Natural killer cell treated with Interleukin-12 subunit alpha and Interleukin-12 subunit beta and Interleukin-15 and Interleukin-18, amount 100 ng/mL, for 72 hours (primary cell): Measurements from ENCODE around the gene KCNJ15. TPM values are rescaled to one million over a fixed set of nuclear protein-coding genes. Genes with fewer than 3 reads are reported as not detected.

Source experiments
- ATAC-seq, 2 donors: fragments of 150-1000 bp; cut with Tn5 transposase in 1 of 2; sonication (Bioruptor Pico), chemical (Tn5 transposase) in 1 of 2; 2 replicates each; pipeline ENCODE4 v1.10.0; 2021
- DNase-seq: peaks from one replicate; pipeline ENCODE4 v3.0.0; 2022; ENCODE audit warnings: low spot score
- H3K27ac Mint-ChIP-seq, 2 donors: 1 replicate in 1 of 2; 2 replicates in 1 of 2; pipeline ENCODE4 v1.8.0; 2022; ENCODE audit warnings: mixed read lengths in 2 of 2, mild to moderate bottlenecking in 1 of 2, moderate library complexity in 1 of 2
- H3K27me3 Mint-ChIP-seq, 2 donors: 1 replicate in 1 of 2; 2 replicates in 1 of 2; pipeline ENCODE4 v1.8.0; 2022; ENCODE audit warnings: mixed read lengths in 2 of 2
- H3K36me3 Mint-ChIP-seq: one replicate; pipeline ENCODE4 v1.8.0; 2022; ENCODE audit warnings: mixed read lengths
- H3K4me1 Mint-ChIP-seq, 2 donors: 1 replicate in 1 of 2; 2 replicates in 1 of 2; pipeline ENCODE4 v1.8.0; 2022; ENCODE audit warnings: low read depth in 2 of 2, mixed read lengths in 2 of 2, mild to moderate bottlenecking in 1 of 2
- H3K4me3 Mint-ChIP-seq: one replicate; pipeline ENCODE4 v1.8.0; 2022; ENCODE audit warnings: mixed read lengths
- H3K9me3 Mint-ChIP-seq: 2 replicates; pipeline ENCODE4 v1.8.0; 2022; ENCODE audit warnings: mixed read lengths
- total RNA-seq, 2 donors: library from RNA; stranded (reverse); gene quantifications; one replicate each; pipeline ENCODE4 v1.2.3, GENCODE V29; 2022

KCNJ15 gene
- total RNA-seq, 2 donors from 2014 or later, result not detected

DNA sequence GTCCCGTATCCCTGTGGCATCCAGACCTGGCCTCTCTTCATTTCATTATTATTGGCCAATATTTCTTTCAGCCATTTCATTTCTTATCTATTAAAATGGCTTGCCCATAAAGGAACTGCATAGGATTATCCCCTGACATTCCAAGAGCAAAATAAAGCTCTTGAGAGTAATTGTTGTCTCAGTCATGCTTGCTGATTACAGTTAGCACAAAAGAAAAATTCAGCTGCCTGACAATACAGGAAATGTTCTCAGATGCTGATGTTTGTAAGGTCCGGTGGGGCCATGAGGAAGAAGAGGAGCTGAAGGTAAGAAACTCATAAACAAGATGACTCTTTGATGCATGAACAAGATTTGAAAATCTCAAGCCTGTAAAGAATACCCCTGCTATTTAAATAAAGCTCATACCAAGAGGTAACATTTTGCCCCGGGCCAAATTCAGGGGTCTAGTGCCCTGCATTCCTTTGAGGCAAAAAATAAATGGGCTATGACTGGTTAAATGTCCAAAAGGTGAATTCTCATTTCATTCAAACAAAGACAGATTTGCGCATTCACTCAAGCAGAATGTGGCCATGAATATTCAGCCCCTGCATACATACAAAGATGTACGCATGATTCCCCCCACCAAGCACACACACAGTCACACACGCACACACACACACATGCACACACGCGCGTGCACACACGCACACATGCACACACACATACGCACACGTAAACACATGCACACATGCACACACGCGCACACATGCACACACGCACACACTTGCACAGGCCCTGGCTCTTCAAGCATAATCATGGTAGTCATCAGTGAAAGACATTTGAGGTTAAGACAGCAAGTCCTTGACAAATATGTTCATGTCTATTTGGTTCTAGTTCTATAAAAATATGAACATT, 44.8 kb downstream of the KCNJ15 start:
- H3K4me3 Mint-ChIP-seq, result no peak overlapping the region
- no peak overlapping the region for H3K27ac Mint-ChIP-seq
- no peaks in the 10 kb centered on the region for H3K9me3 Mint-ChIP-seq
- peaks cover 8 to 10% of the 10 kb centered on the region in 2 donors for H3K27me3 Mint-ChIP-seq
- ATAC-seq (no peak), DNase-seq (no peak)
- H3K4me1 Mint-ChIP-seq, result no peaks in the 10 kb centered on the region
- no peaks in the 10 kb centered on the region for H3K36me3 Mint-ChIP-seq

DNA sequence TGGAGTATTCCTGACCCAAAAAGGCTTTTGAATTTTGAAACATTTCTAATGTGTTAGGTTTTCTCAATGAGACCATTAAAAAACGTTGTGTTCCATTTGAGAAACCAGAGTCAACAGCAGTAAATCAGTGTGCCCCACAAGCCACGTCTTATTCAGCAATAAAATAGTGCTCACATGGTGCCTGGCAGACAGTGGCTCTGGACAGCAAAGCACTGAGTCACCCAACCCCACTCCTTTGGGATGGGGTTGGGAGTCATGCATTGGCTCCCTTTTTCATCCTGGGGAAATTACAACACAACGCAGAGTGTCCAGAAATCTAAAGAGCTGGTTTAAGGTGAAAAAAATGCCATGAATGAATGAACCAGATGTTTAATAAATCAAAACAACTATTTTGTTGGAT, 46.5 kb downstream of the KCNJ15 start:
- no peak overlapping the region for H3K4me3 Mint-ChIP-seq
- DNase-seq, result no peak
- H3K4me1 Mint-ChIP-seq, result no peaks in the 10 kb centered on the region
- H3K36me3 Mint-ChIP-seq, result no peaks in the 10 kb centered on the region
- no peak for ATAC-seq
- no peak overlapping the region for H3K27ac Mint-ChIP-seq
- H3K9me3 Mint-ChIP-seq, result no peaks in the 10 kb centered on the region
- peaks cover 6 to 7% of the 10 kb centered on the region in 2 donors for H3K27me3 Mint-ChIP-seq

DNA sequence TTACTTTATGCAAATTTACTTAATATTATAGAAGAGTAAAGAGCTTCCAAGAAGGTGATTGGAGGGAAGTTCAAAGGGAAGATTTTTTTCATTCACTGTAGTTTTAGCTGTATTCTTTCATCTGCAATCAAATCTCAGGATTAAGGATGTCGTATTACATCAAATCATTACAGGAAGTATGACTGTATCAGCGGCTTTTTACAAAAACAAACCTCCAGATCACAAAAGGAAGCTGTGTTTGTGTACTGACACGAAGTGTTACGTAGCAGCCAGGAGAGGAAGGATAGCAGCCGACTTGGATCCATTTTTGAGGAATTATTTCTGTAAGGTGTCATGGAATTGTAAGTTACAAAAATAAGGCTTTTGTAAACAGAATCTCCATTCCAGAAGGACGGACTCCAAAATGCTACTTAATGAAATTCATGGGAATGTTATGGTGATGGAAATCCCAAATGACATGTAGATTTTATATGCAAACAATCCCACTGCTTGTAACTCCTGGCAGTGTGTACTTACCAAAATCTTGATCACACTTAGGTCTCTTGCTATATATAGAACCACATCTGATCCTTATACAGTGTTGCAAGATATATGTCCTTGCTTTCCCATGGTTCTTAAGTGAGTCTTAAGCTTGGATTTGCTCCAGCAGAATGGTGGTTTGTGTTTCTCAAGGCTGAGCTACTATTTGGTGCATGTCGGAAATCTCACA, 49.8 kb downstream of the KCNJ15 start:
- no peak overlapping the region for H3K27ac Mint-ChIP-seq

DNA sequence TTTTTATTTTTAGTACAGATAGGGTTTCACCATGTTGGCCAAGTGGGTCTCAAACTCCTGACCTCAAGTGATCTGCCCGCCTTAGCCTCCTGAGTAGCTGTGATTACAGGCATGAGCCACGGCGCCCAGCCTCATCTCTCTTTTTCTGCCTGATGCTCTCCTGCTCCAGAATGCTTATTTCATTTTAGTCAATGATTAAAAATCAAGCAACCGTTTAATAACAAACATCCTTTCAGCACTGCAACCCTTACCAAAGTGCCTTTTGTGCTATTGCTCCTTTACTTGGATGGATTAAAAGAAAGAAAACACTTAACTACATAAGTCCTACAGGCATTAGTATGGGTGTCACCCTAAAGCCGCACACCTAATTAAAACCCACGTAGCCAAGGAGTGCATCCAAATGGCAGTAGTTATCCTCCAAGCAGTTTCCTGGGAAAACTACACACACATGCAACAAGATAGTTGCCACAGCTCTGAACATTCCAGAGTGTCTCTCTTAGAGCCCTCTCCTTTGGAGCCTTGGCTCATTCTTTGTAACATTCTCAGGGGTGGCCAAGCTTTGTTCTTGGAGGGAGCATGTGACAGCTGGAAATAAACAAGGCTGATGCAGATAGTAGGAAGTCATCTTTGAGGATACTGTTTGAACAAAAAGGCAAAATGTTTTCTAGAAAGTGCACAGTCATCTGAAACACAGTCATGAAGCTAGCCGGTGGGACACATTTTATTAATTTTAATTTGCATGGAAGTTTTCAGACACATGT, 51.2 kb downstream of the KCNJ15 start:
- Mint-ChIP-seq H3K27ac (no peak overlapping the region), H3K36me3 (no peaks in the 10 kb centered on the region), H3K27me3 (peaks cover 6 to 18% of the 10 kb centered on the region in 2 donors), H3K4me1 (no peaks in the 10 kb centered on the region), H3K4me3 (no peak overlapping the region), H3K9me3 (no peaks in the 10 kb centered on the region)
- DNase-seq (no peak), ATAC-seq (no peak)

More for the DNA sequence above, 49.8 kb downstream of the KCNJ15 start:
- Mint-ChIP-seq H3K36me3 (no peaks in the 10 kb centered on the region), H3K4me3 (no peak overlapping the region), H3K4me1 (no peaks in the 10 kb centered on the region), H3K9me3 (no peaks in the 10 kb centered on the region), H3K27me3 (peaks cover 8 to 17% of the 10 kb centered on the region in 2 donors)
- DNase-seq (no peak), ATAC-seq (no peak)

DNA sequence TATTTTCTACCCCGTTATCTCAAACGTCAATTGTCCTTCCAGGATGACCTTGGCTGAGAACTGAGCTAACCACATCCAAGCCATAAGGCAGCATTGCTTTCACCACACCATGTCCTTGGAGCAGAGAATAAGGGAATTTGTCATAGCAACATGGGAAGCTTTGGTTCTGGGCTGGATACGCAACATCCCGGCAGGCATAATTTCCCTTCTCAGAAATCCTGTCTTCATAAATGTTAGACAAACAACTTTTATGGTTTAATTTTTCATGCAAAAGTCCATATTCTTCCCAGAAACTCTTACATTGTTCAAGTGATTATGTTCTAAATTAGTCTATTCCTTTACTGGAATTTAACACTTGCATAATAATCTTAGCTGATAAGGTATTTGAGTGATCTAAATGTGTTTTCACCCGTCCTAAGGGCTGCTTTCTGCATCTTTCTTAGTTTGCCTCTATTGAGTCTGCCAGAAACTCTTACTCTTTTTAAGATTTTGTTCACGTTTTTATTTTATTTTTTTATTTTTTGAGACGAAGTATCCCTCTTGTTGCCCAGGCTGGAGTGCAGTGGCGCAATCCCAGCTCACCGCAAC, 51.8 kb downstream of the KCNJ15 start:
- no peaks in the 10 kb centered on the region for H3K36me3 Mint-ChIP-seq
- H3K27me3 Mint-ChIP-seq, result peaks cover 12 to 25% of the 10 kb centered on the region in 2 donors
- H3K4me1 Mint-ChIP-seq, result no peaks in the 10 kb centered on the region
- no peak overlapping the region for H3K4me3 Mint-ChIP-seq
- DNase-seq (no peak), ATAC-seq (no peak)
- H3K9me3 Mint-ChIP-seq, result no peaks in the 10 kb centered on the region
- H3K27ac Mint-ChIP-seq, result no peak overlapping the region

- no peak overlapping the region for H3K27ac Mint-ChIP-seq
- DNase-seq (no peak), ATAC-seq (no peak)
- H3K9me3 Mint-ChIP-seq, result no peaks in the 10 kb centered on the region
- H3K36me3 Mint-ChIP-seq, result no peaks in the 10 kb centered on the region
- H3K4me1 Mint-ChIP-seq, result no peaks in the 10 kb centered on the region
- peaks cover 22 to 45% of the 10 kb centered on the region in 2 donors for H3K27me3 Mint-ChIP-seq
- H3K4me3 Mint-ChIP-seq, result no peak overlapping the region
Measured at GRCh38 chr21:38310646-38311485, 54.1 kb downstream of the KCNJ15 start.

DNA sequence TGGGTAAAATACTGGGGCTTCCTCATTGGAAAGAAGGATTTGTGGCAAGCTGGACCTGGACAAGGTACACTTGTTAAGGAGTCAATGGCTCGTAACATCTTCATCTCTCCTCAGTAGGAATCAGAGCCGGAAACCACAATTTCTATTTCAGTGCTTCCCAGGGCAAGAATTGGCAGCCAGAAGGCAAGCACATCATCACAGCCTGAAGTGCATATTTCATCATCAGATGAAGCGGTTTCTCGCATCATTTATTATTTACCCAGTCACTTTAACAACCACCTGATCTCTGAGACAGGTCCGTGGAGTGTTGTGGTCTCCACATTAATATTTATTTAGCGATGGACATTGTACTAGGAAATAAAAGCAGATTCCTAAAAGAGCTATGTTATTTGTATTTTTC, 55.0 kb downstream of the KCNJ15 start:
- Mint-ChIP-seq H3K4me1 (no peaks in the 10 kb centered on the region), H3K27me3 (peaks cover 20 to 48% of the 10 kb centered on the region in 2 donors), H3K36me3 (no peaks in the 10 kb centered on the region), H3K4me3 (no peak overlapping the region), H3K9me3 (no peaks in the 10 kb centered on the region), H3K27ac (no peak overlapping the region)
- no peak for ATAC-seq
- DNase-seq, result no peak

DNA sequence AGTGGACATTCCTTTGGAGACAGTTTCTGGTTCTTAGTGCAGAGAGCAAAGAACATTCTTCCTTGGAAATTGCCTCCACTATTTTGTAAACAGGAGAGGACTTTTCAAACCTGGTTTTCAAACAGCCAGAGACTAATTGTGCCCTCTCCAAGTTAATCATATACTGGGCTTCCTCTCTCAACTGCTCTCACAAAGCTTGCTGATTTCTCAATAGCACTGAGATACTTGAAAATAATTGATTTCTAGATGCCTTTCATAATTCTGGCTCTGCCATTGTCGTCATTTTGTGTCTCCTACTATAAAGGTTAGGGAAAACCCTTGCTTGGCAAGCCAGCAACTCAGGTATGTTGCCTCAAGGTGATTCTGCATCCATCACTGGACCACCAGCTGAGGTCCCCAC, 56.0 kb downstream of the KCNJ15 start:
- DNase-seq (no peak), ATAC-seq (no peak)
- Mint-ChIP-seq H3K27me3 (peaks cover 20 to 48% of the 10 kb centered on the region in 2 donors), H3K36me3 (no peaks in the 10 kb centered on the region), H3K4me1 (no peaks in the 10 kb centered on the region), H3K4me3 (no peak overlapping the region), H3K27ac (no peak overlapping the region), H3K9me3 (no peaks in the 10 kb centered on the region)

DNA sequence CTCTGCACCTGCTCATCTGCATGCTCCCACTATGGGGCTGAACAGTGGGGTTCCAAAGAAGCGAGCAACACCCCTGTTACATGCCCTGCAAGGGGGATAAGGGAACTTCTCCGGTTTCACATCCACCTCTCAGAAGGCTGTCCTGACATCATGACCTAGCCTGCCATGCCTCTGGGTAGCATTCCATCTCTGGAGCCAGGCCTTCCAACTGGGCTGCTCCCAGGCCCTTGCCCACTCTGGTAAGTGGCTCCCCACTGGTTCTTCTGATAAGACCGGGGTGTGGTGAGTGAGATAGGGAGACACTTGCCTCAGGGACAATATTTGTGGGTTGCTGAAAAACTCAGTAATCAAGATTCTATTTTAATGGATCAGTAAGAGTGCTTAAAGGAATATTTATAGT, 57.8 kb downstream of the KCNJ15 start:
- Mint-ChIP-seq H3K27me3 (peaks cover 22 to 45% of the 10 kb centered on the region in 2 donors), H3K36me3 (no peaks in the 10 kb centered on the region), H3K4me1 (no peaks in the 10 kb centered on the region), H3K27ac (no peak overlapping the region), H3K9me3 (no peaks in the 10 kb centered on the region), H3K4me3 (no peak overlapping the region)
- DNase-seq (no peak), ATAC-seq (no peak)

DNA sequence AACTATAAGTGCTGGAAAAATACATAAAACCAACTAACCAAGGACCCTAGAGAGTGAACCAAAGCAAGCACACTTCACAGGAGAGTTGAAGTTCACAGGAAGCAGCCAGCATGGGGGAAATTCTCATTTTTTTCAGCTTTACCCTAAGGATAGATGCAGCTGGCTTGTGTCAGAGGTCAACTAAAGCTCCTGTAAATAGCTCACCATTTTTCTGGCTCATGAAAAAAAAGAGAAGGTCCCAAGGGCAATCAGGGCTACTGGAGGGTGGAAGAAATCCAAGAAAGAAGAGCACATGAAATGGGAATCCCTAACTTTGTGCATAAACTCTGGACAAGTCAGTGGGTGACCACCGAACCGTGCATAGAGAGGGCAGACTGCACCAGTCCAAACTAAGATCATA, 58.3 kb downstream of the KCNJ15 start:
- Mint-ChIP-seq H3K36me3 (no peaks in the 10 kb centered on the region), H3K4me3 (no peak overlapping the region), H3K4me1 (no peaks in the 10 kb centered on the region), H3K9me3 (no peaks in the 10 kb centered on the region), H3K27me3 (peaks cover 22 to 39% of the 10 kb centered on the region in 2 donors), H3K27ac (no peak overlapping the region)
- ATAC-seq (no peak), DNase-seq (no peak)

DNA sequence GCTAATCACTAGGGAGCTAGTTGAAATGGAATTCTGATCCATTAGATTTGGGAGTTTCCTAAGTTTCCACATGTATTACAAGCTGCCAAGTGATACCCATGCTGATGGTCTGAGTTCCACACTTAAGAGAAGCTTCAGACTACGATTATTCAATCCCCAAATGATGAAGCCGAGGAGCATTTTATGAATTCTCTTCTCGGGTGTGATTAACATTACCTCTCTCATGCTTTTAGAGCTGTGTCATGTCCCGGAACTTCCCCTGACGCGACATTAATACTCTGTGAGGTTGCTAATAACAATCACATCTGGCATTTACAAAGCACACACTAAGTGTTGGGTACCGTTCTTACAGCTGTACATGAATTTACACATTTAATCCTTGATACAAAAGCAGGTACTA, 63.0 kb downstream of the KCNJ15 start:
- no peak overlapping the region for H3K4me3 Mint-ChIP-seq
- no peaks in the 10 kb centered on the region for H3K9me3 Mint-ChIP-seq
- peaks cover 14 to 22% of the 10 kb centered on the region in 2 donors for H3K27me3 Mint-ChIP-seq
- H3K4me1 Mint-ChIP-seq, result no peaks in the 10 kb centered on the region
- ATAC-seq (no peak), DNase-seq (no peak)
- H3K36me3 Mint-ChIP-seq, result no peaks in the 10 kb centered on the region
- no peak overlapping the region for H3K27ac Mint-ChIP-seq

DNA sequence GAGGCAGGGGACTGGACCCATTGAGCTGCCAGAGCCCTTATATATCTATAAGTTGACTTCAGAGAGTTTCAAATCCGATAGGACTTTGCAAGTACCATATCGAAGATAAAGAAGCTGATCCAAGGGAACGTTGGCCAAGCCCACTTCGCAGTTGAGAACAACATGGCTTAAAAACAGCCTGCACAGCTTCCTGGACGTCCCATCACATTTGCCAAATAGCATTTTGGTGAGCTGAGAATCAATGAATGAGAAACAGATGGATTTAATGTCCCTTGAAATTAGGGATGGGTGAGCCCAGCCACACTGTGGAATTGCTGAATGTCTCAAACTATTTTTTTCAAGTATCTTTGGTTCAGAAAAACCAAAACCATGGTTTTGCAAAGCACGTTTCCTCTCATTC, 64.8 kb downstream of the KCNJ15 start:
- peaks cover 0 to 23% of the 10 kb centered on the region in 2 donors for H3K27me3 Mint-ChIP-seq
- ATAC-seq (no peak), DNase-seq (no peak)
- H3K4me1 Mint-ChIP-seq, result no peaks in the 10 kb centered on the region
- no peaks in the 10 kb centered on the region for H3K36me3 Mint-ChIP-seq
- H3K27ac Mint-ChIP-seq, result no peak overlapping the region
- no peak overlapping the region for H3K4me3 Mint-ChIP-seq
- no peaks in the 10 kb centered on the region for H3K9me3 Mint-ChIP-seq
